HepG2 (cell line): Measurements from ENCODE around the gene WDR54. TPM values are rescaled to one million over a fixed set of nuclear protein-coding genes. Genes with fewer than 3 reads are reported as not detected.

Experiments
- CBX1 ChIP-seq: IDR thresholded peaks from one replicate; pipeline ENCODE4 v1.6.1; 2016; ENCODE audit warnings: antibody characterized with exemption, low read depth
- CBX2 ChIP-seq, 2 experiments: fragments of 200-600 bp in 1 of 2; sonication (generic); formaldehyde crosslinking in 1 of 2; IDR thresholded peaks; 2 replicates each; pipeline versions ENCODE4 v1.7.0 to v1.8.1; 2018 to 2022; ENCODE audit warnings: low read depth in 2 of 2, low read length in 1 of 2, mild to moderate bottlenecking in 1 of 2, missing genetic modification reagents in 1 of 2
- ELF1 ChIP-seq: sonication (generic); formaldehyde crosslinking; IDR thresholded peaks from 2 replicates; pipeline ENCODE4 v1.4.0; 2020; ENCODE audit warnings: missing genetic modification reagents
- ELF3 ChIP-seq: IDR thresholded peaks from 2 replicates; pipeline ENCODE4 v1.6.1; 2016; ENCODE audit warnings: missing genetic modification reagents, missing compliant biosample characterization
- GATA4 ChIP-seq: sonication (generic); IDR thresholded peaks from 2 replicates; pipeline ENCODE4 v1.6.1; 2016; ENCODE audit warnings: antibody characterized with exemption, low read depth, borderline replicate concordance
- HDAC6 ChIP-seq: fragments of 200-600 bp; sonication (generic); IDR thresholded peaks from 2 replicates; pipeline ENCODE4 v1.7.0; 2017; ENCODE audit warnings: mild to moderate bottlenecking, antibody characterized with exemption, low read length, low read depth
- IRF2 ChIP-seq: IDR thresholded peaks from 2 replicates; pipeline ENCODE4 v1.6.1; 2018; ENCODE audit warnings: missing genetic modification reagents, missing compliant biosample characterization
- JUNB ChIP-seq: sonication (generic); formaldehyde crosslinking; IDR thresholded peaks from 2 replicates; pipeline ENCODE4 v1.8.0; 2022; ENCODE audit warnings: missing genetic modification reagents, mild to moderate bottlenecking, borderline replicate concordance
- MED1 ChIP-seq: sonication (generic); formaldehyde crosslinking; IDR thresholded peaks from 2 replicates; pipeline ENCODE4 v1.4.0; 2020; ENCODE audit warnings: missing genetic modification reagents
- MED13 ChIP-seq: sonication (generic); formaldehyde crosslinking; IDR thresholded peaks from 2 replicates; pipeline ENCODE4 v1.5.0; 2020; ENCODE audit warnings: missing genetic modification reagents
- SUZ12 ChIP-seq: fragments of 150-350 bp; IDR thresholded peaks from 2 replicates; pipeline ENCODE4 v1.6.1; 2014; ENCODE audit warnings: low read depth, low read length
- TAF15 ChIP-seq: fragments of 200-400 bp; formaldehyde crosslinking; IDR thresholded peaks from one replicate; pipeline ENCODE4 v1.6.1; 2018; ENCODE audit warnings: mild to moderate bottlenecking, low read depth, low read length; ENCODE audit not compliant: poor library complexity, severe bottlenecking
- XBP1 ChIP-seq: sonication (generic); formaldehyde crosslinking; IDR thresholded peaks from 2 replicates; pipeline ENCODE4 v1.5.0; 2020; ENCODE audit warnings: missing genetic modification reagents
- XRCC5 ChIP-seq: fragments of 200-400 bp; formaldehyde crosslinking; optimal IDR thresholded peaks from 2 replicates; pipeline ENCODE3; 2017; ENCODE audit warnings: mild to moderate bottlenecking, low read length
- ZMYM2 ChIP-seq: sonication (generic); formaldehyde crosslinking; IDR thresholded peaks from 2 replicates; pipeline ENCODE4 v1.8.0; 2022; ENCODE audit warnings: mild to moderate bottlenecking, missing genetic modification reagents
- ZNF724P ChIP-seq: sonication (generic); formaldehyde crosslinking; IDR thresholded peaks from 2 replicates; pipeline ENCODE4 v1.8.0; 2022; ENCODE audit warnings: missing genetic modification reagents, borderline replicate concordance
- ZSCAN12 ChIP-seq: sonication (generic); formaldehyde crosslinking; IDR thresholded peaks from 2 replicates; pipeline ENCODE4 v1.9.0; 2021; ENCODE audit warnings: mild to moderate bottlenecking, missing genetic modification reagents
- polyA plus RNA-seq, 8 experiments: library from polyadenylated mRNA; depleted of rRNA in 3 of 8; stranded (reverse) in 7 of 8; unstranded in 1 of 8; fragments of >200 nt; fragmentation: Illumina TruSeq in 4 of 8; extraction: Trizol in 4 of 8; gene quantifications; 2 replicates each; pipeline versions ENCODE4 v1.2.1 to v1.2.3, GENCODE V29; 2011 to 2016; ENCODE audit warnings: low read depth in 4 of 8, missing spikeins in 1 of 8, mixed read lengths in 1 of 8; ENCODE audit not compliant: insufficient read depth in 1 of 8
- total RNA-seq, 5 experiments: library from RNA; depleted of rRNA; stranded (reverse); fragments of >200 nt; fragmentation: Illumina TruSeq; extraction: Trizol; gene quantifications; 2 replicates each; pipeline ENCODE4 v1.2.3, GENCODE V29; 2016; ENCODE audit warnings: low read depth in 1 of 5
- TF ChIP-seq, protein P1 (sequence below): sonication (generic); formaldehyde crosslinking; IDR thresholded peaks from 2 replicates; pipeline ENCODE4 v1.4.0; 2020; ENCODE audit warnings: missing genetic modification reagents, borderline replicate concordance
- TF ChIP-seq, protein P2 (sequence below): sonication (generic); formaldehyde crosslinking; IDR thresholded peaks from 2 replicates; pipeline ENCODE4 v1.4.0; 2020; ENCODE audit warnings: missing genetic modification reagents, borderline replicate concordance
- TF ChIP-seq, protein P3 (sequence below): sonication (generic); formaldehyde crosslinking; IDR thresholded peaks from 2 replicates; pipeline ENCODE4 v1.5.1; 2020; ENCODE audit warnings: missing genetic modification reagents, mild to moderate bottlenecking, borderline replicate concordance

The WDR54 gene
- total and polyA plus RNA-seq, 2 of the 13 experiments (the other 11 are each of a cell fraction or from before 2014, with no cell fraction given) = 2.0 to 17.3 TPM

DNA sequence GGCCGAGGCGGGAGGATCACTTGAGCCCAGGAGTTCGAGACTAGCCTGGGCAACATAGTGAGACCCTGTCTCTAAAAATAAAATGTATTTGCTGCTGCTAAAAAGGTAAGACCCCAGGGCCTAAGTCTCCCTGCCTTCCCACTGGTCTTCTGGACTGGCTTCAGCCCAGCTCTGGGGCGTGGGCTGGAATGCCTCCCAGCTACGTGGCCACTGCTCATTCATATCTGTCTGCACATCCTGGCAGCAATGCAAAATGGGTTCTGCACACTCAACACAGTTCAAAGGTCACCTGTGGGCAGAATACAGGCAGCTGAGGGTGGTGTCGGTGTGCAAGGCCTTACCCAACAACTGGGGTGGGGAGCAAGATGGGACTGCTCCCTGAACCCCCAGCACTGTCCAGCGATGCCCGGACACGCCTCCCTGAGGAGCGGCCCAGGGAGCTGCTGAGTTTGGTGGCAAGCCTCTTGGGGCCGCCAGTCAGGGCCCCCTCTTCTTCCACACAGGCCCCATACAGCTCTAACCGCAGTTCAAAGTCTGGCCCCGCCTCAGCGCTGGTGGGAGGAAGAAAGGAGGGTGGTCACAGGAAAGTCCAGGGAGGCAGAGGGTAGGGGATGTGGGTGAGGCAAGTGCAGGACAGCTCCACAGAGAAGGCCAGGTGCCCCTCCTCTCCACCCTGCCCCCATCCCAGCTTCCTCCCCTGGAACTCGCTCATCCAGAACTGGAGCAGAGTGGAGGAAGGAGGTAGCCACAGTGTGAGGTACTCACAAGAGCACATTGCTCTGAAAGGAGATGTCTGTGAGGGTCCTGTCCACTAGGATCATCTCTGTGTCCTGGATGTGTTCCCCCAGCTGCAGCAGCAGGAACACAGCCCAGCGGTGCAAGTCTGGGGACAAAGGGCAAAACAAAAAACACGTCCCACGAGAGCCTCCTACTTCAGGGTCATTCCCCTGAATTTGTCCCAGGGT, 8.2 kb downstream of the WDR54 start (continued):
- TF ChIP-seq, protein P1, sequence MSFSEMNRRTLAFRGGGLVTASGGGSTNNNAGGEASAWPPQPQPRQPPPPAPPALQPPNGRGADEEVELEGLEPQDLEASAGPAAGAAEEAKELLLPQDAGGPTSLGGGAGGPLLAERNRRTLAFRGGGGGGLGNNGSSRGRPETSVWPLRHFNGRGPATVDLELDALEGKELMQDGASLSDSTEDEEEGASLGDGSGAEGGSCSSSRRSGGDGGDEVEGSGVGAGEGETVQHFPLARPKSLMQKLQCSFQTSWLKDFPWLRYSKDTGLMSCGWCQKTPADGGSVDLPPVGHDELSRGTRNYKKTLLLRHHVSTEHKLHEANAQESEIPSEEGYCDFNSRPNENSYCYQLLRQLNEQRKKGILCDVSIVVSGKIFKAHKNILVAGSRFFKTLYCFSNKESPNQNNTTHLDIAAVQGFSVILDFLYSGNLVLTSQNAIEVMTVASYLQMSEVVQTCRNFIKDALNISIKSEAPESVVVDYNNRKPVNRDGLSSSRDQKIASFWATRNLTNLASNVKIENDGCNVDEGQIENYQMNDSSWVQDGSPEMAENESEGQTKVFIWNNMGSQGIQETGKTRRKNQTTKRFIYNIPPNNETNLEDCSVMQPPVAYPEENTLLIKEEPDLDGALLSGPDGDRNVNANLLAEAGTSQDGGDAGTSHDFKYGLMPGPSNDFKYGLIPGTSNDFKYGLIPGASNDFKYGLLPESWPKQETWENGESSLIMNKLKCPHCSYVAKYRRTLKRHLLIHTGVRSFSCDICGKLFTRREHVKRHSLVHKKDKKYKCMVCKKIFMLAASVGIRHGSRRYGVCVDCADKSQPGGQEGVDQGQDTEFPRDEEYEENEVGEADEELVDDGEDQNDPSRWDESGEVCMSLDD (CRISPR knock-in tag) = no peak; the same call in 1 of the 2 replicates
- TF ChIP-seq SUZ12 = no peak
- TF ChIP-seq MED13 (CRISPR knock-in tag) = no peak
- TF ChIP-seq CBX1 = no peak
- no peak for TF ChIP-seq XBP1 (CRISPR knock-in tag)
- no peak for TF ChIP-seq CBX2 (IDR thresholded peaks at IDR 0.05; ENCODE audit: low read depth, low read length)
- peak; percentile 94 for TF ChIP-seq CBX2 (CRISPR knock-in tag; IDR thresholded peaks at IDR 0.05; ENCODE audit: low read depth)
- no peak; the same call in 1 of the 2 replicates for TF ChIP-seq GATA4
- no peak for TF ChIP-seq HDAC6
- no peak; the same call in 1 of the 2 replicates for TF ChIP-seq JUNB (CRISPR knock-in tag)
- no peak for TF ChIP-seq ELF1 (CRISPR knock-in tag)
- TF ChIP-seq ZMYM2 (CRISPR knock-in tag) = peak; percentile 79; the same call in 1 of the 2 replicates
- TF ChIP-seq ZNF724P (CRISPR knock-in tag) = peak; percentile 94
- 0 out of 2 replicates have a peak, but pooled peaks have one; percentile 51 for TF ChIP-seq IRF2 (CRISPR knock-in tag)
- TF ChIP-seq ZSCAN12 (CRISPR knock-in tag) = no peak
- peak; percentile 56; the same call in 1 of the 2 replicates for TF ChIP-seq MED1 (CRISPR knock-in tag)
- TF ChIP-seq ELF3 = peak; percentile 55; the same call in 1 of the 2 replicates
- TF ChIP-seq, protein P2, sequence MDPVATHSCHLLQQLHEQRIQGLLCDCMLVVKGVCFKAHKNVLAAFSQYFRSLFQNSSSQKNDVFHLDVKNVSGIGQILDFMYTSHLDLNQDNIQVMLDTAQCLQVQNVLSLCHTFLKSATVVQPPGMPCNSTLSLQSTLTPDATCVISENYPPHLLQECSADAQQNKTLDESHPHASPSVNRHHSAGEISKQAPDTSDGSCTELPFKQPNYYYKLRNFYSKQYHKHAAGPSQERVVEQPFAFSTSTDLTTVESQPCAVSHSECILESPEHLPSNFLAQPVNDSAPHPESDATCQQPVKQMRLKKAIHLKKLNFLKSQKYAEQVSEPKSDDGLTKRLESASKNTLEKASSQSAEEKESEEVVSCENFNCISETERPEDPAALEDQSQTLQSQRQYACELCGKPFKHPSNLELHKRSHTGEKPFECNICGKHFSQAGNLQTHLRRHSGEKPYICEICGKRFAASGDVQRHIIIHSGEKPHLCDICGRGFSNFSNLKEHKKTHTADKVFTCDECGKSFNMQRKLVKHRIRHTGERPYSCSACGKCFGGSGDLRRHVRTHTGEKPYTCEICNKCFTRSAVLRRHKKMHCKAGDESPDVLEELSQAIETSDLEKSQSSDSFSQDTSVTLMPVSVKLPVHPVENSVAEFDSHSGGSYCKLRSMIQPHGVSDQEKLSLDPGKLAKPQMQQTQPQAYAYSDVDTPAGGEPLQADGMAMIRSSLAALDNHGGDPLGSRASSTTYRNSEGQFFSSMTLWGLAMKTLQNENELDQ (CRISPR knock-in tag) = no peak
- TF ChIP-seq, protein P3, sequence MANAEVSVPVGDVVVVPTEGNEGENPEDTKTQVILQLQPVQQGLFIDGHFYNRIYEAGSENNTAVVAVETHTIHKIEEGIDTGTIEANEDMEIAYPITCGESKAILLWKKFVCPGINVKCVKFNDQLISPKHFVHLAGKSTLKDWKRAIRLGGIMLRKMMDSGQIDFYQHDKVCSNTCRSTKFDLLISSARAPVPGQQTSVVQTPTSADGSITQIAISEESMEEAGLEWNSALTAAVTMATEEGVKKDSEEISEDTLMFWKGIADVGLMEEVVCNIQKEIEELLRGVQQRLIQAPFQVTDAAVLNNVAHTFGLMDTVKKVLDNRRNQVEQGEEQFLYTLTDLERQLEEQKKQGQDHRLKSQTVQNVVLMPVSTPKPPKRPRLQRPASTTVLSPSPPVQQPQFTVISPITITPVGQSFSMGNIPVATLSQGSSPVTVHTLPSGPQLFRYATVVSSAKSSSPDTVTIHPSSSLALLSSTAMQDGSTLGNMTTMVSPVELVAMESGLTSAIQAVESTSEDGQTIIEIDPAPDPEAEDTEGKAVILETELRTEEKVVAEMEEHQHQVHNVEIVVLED (CRISPR knock-in tag) = peak; percentile 42; the same call in 1 of the 2 replicates
- peak; percentile 66 for TF ChIP-seq TAF15
- no peak for TF ChIP-seq XRCC5
